ENCODE results near the gene IQCE.

IQCE gene

GRCh38 chr7:2621061-2621828 is 62.5 kb downstream of the IQCE start:
- DNase-seq, result no peak

- DNase-seq, result no peak
Observed at GRCh38 chr7:2621948-2622640, 63.3 kb downstream of the IQCE start.

GRCh38 chr7:2622869-2623697 is 64.3 kb downstream of the IQCE start:
- peak in 1 of 2 donors; percentile 28 for DNase-seq

GRCh38 chr7:2623698-2624014 is 64.9 kb downstream of the IQCE start:
- DNase-seq, result no peak

GRCh38 chr7:2624293-2624886 is 65.6 kb downstream of the IQCE start:
- no peak for DNase-seq

- DNase-seq, result no peak
Observed at GRCh38 chr7:2626498-2627117, 67.8 kb downstream of the IQCE start.

- no peak for DNase-seq
Observed at GRCh38 chr7:2627258-2628129, 68.7 kb downstream of the IQCE start.

GRCh38 chr7:2628130-2628482 is 69.3 kb downstream of the IQCE start:
- no peak for DNase-seq

- DNase-seq, result no peak
Observed at GRCh38 chr7:2628891-2629290, 70.1 kb downstream of the IQCE start.

GRCh38 chr7:2629746-2630681 is 71.2 kb downstream of the IQCE start:
- DNase-seq, result no peak

GRCh38 chr7:2631946-2632732 is 73.4 kb downstream of the IQCE start, which contains the start of gene TTYH3:
TSS of gene TTYH3 (plus strand) at chr7:2631986. CDS start at chr7:2632156, 170 bp downstream.
- no peak for DNase-seq

GRCh38 chr7:2632733-2633537 is 74.2 kb downstream of the IQCE start:
- peak; percentile 30 to 36 for DNase-seq

- peak; percentile 4 to 35 for DNase-seq
Observed at GRCh38 chr7:2633538-2634266, 74.9 kb downstream of the IQCE start.

GRCh38 chr7:2634267-2635145 is 75.7 kb downstream of the IQCE start:
- DNase-seq, result no peak

GRCh38 chr7:2635148-2635668 is 76.4 kb downstream of the IQCE start:
- no peak for DNase-seq

GRCh38 chr7:2635810-2636701 is 77.3 kb downstream of the IQCE start:
- DNase-seq, result no peak
